WTC11 (cell line): Measurements from ENCODE around the gene MRPL19. TPM values are rescaled to one million over a fixed set of nuclear protein-coding genes. Genes with fewer than 3 reads are reported as not detected.

ENCODE experiments used
- ATAC-seq: fragments of 200-7000 bp; cut with Tn5 transposase; 2 replicates; pipeline ENCODE4 v1.10.0; 2021; ENCODE audit warnings: mild to moderate bottlenecking, moderate library complexity
- CTCF ChIA-PET: fragments of 300-600 bp; sonication (Branson Sonifier 250); formaldehyde crosslinking; loops from one replicate; lab custom pipeline; 2021; ENCODE audit warnings: antibody characterized with exemption; lab: Charles Lee
- POLR2A ChIA-PET: fragments of 350-600 bp; sonication (Branson Sonifier 250); formaldehyde crosslinking; loops from one replicate; lab custom pipeline; 2021; ENCODE audit warnings: antibody characterized with exemption; lab: Charles Lee
- DNase-seq: peaks from one replicate; pipeline ENCODE4 v3.0.0; 2021; ENCODE audit warnings: low spot score
- H3K27ac Mint-ChIP-seq: 2 replicates; pipeline ENCODE4 v1.8.0; 2021; ENCODE audit warnings: mixed read lengths
- H3K27me3 Mint-ChIP-seq: 2 replicates; pipeline ENCODE4 v1.8.0; 2021; ENCODE audit warnings: low read depth, mild to moderate bottlenecking, moderate library complexity, mixed read lengths
- H3K36me3 Mint-ChIP-seq: 2 replicates; pipeline ENCODE4 v1.8.0; 2021; ENCODE audit warnings: mixed read lengths
- H3K4me1 Mint-ChIP-seq: 2 replicates; pipeline ENCODE4 v1.8.0; 2022; ENCODE audit warnings: mixed read lengths
- H3K4me3 Mint-ChIP-seq: 2 replicates; pipeline ENCODE4 v1.8.0; 2021; ENCODE audit warnings: mild to moderate bottlenecking, moderate library complexity, mixed read lengths
- H3K9me3 Mint-ChIP-seq: 2 replicates; pipeline ENCODE4 v1.8.0; 2021; ENCODE audit warnings: mixed read lengths
- ATF1 ChIP-seq: sonication (generic); formaldehyde crosslinking; IDR thresholded peaks from 2 replicates; pipeline ENCODE4 v1.8.1; 2023; ENCODE audit warnings: mild to moderate bottlenecking, moderate library complexity, missing genetic modification reagents
- ELF4 ChIP-seq: sonication (generic); formaldehyde crosslinking; IDR thresholded peaks from 2 replicates; pipeline ENCODE4 v1.8.1; 2022; ENCODE audit warnings: low read depth, mild to moderate bottlenecking, moderate library complexity, missing genetic modification reagents
- GABPB1 ChIP-seq: sonication (generic); formaldehyde crosslinking; IDR thresholded peaks from 2 replicates; pipeline ENCODE4 v1.8.1; 2023; ENCODE audit warnings: mild to moderate bottlenecking, missing genetic modification reagents
- GTF2I ChIP-seq: fragments of 250-450 bp; sonication (Bioruptor Pico); conservative IDR thresholded peaks from 2 replicates; pipeline ENCODE4 v1.4.0; 2021; ENCODE audit warnings: mild to moderate bottlenecking
- NFATC4 ChIP-seq: fragments of 250-450 bp; sonication (Bioruptor Pico); IDR thresholded peaks from 2 replicates; pipeline ENCODE4 v1.9.0; 2021; ENCODE audit warnings: mild to moderate bottlenecking
- NR3C1 ChIP-seq: sonication (generic); formaldehyde crosslinking; conservative IDR thresholded peaks from 2 replicates; pipeline ENCODE4 v1.8.1; 2023; ENCODE audit warnings: low read depth, mild to moderate bottlenecking, missing genetic modification reagents
- TP53 ChIP-seq: sonication (generic); formaldehyde crosslinking; IDR thresholded peaks from 2 replicates; pipeline ENCODE4 v1.8.1; 2023; ENCODE audit warnings: mild to moderate bottlenecking, missing genetic modification reagents
- ZNF121 ChIP-seq: sonication (generic); formaldehyde crosslinking; IDR thresholded peaks from 2 replicates; pipeline ENCODE4 v1.8.0; 2023; ENCODE audit warnings: missing genetic modification reagents
- ZNF138 ChIP-seq: sonication (generic); formaldehyde crosslinking; conservative IDR thresholded peaks from 2 replicates; pipeline ENCODE4 v1.8.1; 2022; ENCODE audit warnings: mild to moderate bottlenecking, moderate library complexity, missing genetic modification reagents
- ZNF232 ChIP-seq: sonication (generic); formaldehyde crosslinking; IDR thresholded peaks from 2 replicates; pipeline ENCODE4 v1.8.0; 2022; ENCODE audit warnings: mild to moderate bottlenecking, missing genetic modification reagents
- total RNA-seq: library from RNA; stranded (reverse); gene quantifications from 3 replicates; pipeline ENCODE4 v1.2.3, GENCODE V29; 2021
- TF ChIP-seq, protein P1 (sequence below): fragments of 250-450 bp; sonication (Bioruptor Pico); IDR thresholded peaks from 2 replicates; pipeline ENCODE4 v2.1.2; 2022; ENCODE audit warnings: mild to moderate bottlenecking, moderate library complexity
- TF ChIP-seq, protein P2 (sequence below): sonication (generic); formaldehyde crosslinking; IDR thresholded peaks from 2 replicates; pipeline ENCODE4 v1.8.1; 2023; ENCODE audit warnings: mild to moderate bottlenecking, missing genetic modification reagents, moderate library complexity
- TF ChIP-seq, protein P3 (sequence below): sonication (generic); formaldehyde crosslinking; IDR thresholded peaks from 2 replicates; pipeline ENCODE4 v1.8.0; 2022; ENCODE audit warnings: mild to moderate bottlenecking, missing genetic modification reagents
- TF ChIP-seq, protein P4 (sequence below): sonication (generic); formaldehyde crosslinking; IDR thresholded peaks from 2 replicates; pipeline ENCODE4 v1.8.1; 2022; ENCODE audit warnings: low read depth, missing genetic modification reagents, borderline replicate concordance
- TF ChIP-seq, protein P5 (sequence below): sonication (generic); formaldehyde crosslinking; IDR thresholded peaks from 2 replicates; pipeline ENCODE4 v1.8.1; 2023; ENCODE audit warnings: mild to moderate bottlenecking, missing genetic modification reagents
- TF ChIP-seq, protein P6 (sequence below): sonication (generic); formaldehyde crosslinking; IDR thresholded peaks from 2 replicates; pipeline ENCODE4 v1.8.1; 2023; ENCODE audit warnings: mild to moderate bottlenecking, missing genetic modification reagents
- TF ChIP-seq, protein P7 (sequence below): fragments of 250-450 bp; sonication (Bioruptor Pico); conservative IDR thresholded peaks from 2 replicates; pipeline ENCODE4 v1.9.0; 2021; ENCODE audit warnings: mild to moderate bottlenecking
- TF ChIP-seq, protein P8 (sequence below): sonication (generic); formaldehyde crosslinking; IDR thresholded peaks from 2 replicates; pipeline ENCODE4 v1.8.0; 2022; ENCODE audit warnings: mild to moderate bottlenecking, missing genetic modification reagents

MRPL19 gene
- total RNA-seq, 1 experiment from 2014 or later: 65.8 TPM

DNA sequence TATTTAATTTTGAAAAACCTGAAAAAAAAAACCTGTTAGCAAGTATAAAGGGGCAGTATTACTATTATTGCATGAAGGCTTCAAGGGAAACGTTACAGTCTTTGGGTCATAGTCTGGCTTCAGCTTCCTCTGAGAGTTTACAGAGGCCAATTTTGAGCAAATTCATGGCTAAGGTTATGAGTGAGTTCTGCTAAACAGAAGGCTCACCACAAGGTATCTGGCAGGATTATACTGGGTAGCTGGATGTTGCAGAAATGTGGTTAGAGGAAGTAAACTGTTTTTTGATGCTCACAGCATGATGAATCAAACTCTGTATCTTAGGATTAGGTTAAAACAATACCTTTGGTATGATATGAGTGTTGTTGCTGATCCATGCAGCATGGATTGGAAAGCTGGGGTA is 9.3 kb downstream of the MRPL19 start:
- CTCF ChIA-PET: interaction anchor here (2.6 kb wide), 1 partner anchor 15 kb away, joined by 12 read pairs; no protein-coding TSS in a partner anchor
- DNase-seq: no peak
- no peak overlapping the region for H3K4me3 Mint-ChIP-seq
- H3K36me3 Mint-ChIP-seq: peaks cover 67% of the 10 kb centered on the region
- no peak overlapping the region; the same call in 1 of the 2 replicates for H3K27ac Mint-ChIP-seq
- TF ChIP-seq TP53 (CRISPR knock-in tag) (no peak), ELF4 (CRISPR knock-in tag) (no peak), NFATC4 (no peak), GTF2I (CRISPR knock-in tag) (no peak), ZNF121 (CRISPR knock-in tag) (no peak)
- TF ChIP-seq, protein P1, sequence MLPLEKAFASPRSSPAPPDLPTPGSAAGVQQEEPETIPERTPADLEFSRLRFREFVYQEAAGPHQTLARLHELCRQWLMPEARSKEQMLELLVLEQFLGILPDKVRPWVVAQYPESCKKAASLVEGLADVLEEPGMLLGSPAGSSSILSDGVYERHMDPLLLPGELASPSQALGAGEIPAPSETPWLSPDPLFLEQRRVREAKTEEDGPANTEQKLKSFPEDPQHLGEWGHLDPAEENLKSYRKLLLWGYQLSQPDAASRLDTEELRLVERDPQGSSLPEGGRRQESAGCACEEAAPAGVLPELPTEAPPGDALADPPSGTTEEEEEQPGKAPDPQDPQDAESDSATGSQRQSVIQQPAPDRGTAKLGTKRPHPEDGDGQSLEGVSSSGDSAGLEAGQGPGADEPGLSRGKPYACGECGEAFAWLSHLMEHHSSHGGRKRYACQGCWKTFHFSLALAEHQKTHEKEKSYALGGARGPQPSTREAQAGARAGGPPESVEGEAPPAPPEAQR (CRISPR knock-in tag): no peak
- TF ChIP-seq, protein P2, sequence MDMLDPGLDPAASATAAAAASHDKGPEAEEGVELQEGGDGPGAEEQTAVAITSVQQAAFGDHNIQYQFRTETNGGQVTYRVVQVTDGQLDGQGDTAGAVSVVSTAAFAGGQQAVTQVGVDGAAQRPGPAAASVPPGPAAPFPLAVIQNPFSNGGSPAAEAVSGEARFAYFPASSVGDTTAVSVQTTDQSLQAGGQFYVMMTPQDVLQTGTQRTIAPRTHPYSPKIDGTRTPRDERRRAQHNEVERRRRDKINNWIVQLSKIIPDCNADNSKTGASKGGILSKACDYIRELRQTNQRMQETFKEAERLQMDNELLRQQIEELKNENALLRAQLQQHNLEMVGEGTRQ: no peak
- TF ChIP-seq, protein P3, sequence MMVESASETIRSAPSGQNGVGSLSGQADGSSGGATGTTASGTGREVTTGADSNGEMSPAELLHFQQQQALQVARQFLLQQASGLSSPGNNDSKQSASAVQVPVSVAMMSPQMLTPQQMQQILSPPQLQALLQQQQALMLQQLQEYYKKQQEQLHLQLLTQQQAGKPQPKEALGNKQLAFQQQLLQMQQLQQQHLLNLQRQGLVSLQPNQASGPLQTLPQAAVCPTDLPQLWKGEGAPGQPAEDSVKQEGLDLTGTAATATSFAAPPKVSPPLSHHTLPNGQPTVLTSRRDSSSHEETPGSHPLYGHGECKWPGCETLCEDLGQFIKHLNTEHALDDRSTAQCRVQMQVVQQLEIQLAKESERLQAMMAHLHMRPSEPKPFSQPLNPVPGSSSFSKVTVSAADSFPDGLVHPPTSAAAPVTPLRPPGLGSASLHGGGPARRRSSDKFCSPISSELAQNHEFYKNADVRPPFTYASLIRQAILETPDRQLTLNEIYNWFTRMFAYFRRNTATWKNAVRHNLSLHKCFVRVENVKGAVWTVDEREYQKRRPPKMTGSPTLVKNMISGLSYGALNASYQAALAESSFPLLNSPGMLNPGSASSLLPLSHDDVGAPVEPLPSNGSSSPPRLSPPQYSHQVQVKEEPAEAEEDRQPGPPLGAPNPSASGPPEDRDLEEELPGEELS: no peak
- TF ChIP-seq, protein P4, sequence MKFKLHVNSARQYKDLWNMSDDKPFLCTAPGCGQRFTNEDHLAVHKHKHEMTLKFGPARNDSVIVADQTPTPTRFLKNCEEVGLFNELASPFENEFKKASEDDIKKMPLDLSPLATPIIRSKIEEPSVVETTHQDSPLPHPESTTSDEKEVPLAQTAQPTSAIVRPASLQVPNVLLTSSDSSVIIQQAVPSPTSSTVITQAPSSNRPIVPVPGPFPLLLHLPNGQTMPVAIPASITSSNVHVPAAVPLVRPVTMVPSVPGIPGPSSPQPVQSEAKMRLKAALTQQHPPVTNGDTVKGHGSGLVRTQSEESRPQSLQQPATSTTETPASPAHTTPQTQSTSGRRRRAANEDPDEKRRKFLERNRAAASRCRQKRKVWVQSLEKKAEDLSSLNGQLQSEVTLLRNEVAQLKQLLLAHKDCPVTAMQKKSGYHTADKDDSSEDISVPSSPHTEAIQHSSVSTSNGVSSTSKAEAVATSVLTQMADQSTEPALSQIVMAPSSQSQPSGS: no peak
- TF ChIP-seq, protein P5, sequence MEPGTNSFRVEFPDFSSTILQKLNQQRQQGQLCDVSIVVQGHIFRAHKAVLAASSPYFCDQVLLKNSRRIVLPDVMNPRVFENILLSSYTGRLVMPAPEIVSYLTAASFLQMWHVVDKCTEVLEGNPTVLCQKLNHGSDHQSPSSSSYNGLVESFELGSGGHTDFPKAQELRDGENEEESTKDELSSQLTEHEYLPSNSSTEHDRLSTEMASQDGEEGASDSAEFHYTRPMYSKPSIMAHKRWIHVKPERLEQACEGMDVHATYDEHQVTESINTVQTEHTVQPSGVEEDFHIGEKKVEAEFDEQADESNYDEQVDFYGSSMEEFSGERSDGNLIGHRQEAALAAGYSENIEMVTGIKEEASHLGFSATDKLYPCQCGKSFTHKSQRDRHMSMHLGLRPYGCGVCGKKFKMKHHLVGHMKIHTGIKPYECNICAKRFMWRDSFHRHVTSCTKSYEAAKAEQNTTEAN: no peak
- TF ChIP-seq, all 79 proteins: peak for 0
- H3K9me3 Mint-ChIP-seq: no peaks in the 10 kb centered on the region
- no peak for ATAC-seq
- H3K4me1 Mint-ChIP-seq: peaks cover 11% of the 10 kb centered on the region
- no peaks in the 10 kb centered on the region for H3K27me3 Mint-ChIP-seq
- POLR2A ChIA-PET: no interaction called here

DNA sequence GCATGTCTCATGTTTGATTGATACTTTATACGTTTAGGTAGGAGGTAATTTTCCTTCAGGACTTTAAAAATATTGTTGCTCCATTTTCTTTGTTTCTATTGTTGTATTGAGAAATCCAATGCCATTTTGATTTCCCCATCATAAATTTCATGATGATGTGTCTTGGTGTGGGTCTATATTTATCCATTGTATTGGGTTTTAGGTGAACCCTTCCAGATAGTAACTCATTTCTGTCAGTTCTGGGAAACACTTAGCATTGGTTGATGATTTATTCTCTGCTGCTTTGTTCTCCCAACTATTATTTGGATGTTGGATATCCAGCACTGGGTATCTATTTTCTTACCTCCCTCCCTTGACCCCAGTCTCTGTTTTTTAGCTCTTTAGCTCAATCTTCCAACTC is 10.0 kb downstream of the MRPL19 start:
- H3K4me3 Mint-ChIP-seq: no peak overlapping the region
- DNase-seq: no peak
- H3K4me1 Mint-ChIP-seq: peaks cover 12% of the 10 kb centered on the region
- no peaks in the 10 kb centered on the region for H3K9me3 Mint-ChIP-seq
- ChIA-PET CTCF (interaction anchor here (2.6 kb wide), 1 partner anchor 16 kb away, joined by 12 read pairs; no protein-coding TSS in a partner anchor), POLR2A (no interaction called here)
- ATAC-seq: no peak
- H3K27ac Mint-ChIP-seq: no peak overlapping the region
- H3K27me3 Mint-ChIP-seq: no peaks in the 10 kb centered on the region
- peaks cover 65% of the 10 kb centered on the region for H3K36me3 Mint-ChIP-seq
- TF ChIP-seq, protein P5: no peak
- TF ChIP-seq, protein P6, sequence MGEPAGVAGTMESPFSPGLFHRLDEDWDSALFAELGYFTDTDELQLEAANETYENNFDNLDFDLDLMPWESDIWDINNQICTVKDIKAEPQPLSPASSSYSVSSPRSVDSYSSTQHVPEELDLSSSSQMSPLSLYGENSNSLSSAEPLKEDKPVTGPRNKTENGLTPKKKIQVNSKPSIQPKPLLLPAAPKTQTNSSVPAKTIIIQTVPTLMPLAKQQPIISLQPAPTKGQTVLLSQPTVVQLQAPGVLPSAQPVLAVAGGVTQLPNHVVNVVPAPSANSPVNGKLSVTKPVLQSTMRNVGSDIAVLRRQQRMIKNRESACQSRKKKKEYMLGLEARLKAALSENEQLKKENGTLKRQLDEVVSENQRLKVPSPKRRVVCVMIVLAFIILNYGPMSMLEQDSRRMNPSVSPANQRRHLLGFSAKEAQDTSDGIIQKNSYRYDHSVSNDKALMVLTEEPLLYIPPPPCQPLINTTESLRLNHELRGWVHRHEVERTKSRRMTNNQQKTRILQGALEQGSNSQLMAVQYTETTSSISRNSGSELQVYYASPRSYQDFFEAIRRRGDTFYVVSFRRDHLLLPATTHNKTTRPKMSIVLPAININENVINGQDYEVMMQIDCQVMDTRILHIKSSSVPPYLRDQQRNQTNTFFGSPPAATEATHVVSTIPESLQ (CRISPR knock-in tag): no peak
- TF ChIP-seq ATF1 (CRISPR knock-in tag): no peak
- no peak for TF ChIP-seq ZNF138 (CRISPR knock-in tag)
- no peak for TF ChIP-seq ZNF232
- TF ChIP-seq NR3C1 (CRISPR knock-in tag): no peak
- TF ChIP-seq, protein P4: no peak
- TF ChIP-seq TP53 (CRISPR knock-in tag): no peak
- no peak for TF ChIP-seq GABPB1 (CRISPR knock-in tag)
- TF ChIP-seq, protein P7, sequence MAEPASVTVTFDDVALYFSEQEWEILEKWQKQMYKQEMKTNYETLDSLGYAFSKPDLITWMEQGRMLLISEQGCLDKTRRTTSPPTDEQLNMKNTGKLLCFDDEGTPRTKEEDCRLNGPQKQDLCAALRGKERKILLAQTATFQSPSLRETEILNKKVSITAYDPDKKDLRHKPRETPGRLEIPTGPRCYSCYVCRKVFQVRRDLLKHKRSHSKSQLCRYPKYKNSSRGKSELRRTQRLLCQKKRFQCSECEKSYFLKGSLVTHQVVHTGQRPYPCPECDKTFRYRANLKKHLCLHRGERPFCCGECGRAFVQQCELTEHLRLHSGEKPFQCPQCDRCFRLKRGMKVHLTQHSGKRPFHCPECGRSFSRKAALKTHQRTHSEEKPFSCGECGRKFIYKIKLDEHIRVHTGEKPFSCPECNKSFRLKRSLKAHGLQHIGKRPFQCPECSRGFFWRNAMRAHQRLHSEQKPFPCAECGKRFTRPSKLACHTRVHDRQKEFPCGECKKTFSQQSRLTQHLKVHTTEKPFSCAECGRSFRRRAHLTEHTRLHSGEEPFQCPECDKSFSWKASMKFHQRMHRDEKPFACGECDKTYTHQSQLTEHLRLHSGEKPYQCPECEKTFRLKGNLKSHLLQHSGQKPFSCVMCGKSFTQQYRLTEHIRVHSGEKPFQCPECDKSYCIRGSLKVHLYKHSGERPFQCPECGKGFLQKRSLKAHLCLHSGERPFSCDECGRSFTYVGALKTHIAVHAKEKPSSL (CRISPR knock-in tag): no peak
- TF ChIP-seq, protein P8, sequence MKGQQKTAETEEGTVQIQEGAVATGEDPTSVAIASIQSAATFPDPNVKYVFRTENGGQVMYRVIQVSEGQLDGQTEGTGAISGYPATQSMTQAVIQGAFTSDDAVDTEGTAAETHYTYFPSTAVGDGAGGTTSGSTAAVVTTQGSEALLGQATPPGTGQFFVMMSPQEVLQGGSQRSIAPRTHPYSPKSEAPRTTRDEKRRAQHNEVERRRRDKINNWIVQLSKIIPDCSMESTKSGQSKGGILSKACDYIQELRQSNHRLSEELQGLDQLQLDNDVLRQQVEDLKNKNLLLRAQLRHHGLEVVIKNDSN (CRISPR knock-in tag): no peak
